Measurements from ENCODE around the gene PDGFD.
"Not testable (repeated sequence)": the region's sequence is repeated elsewhere in the genome, so short reads cannot be mapped to it uniquely, and the experiment has no call there.

PDGFD gene

GRCh38 chr11:104058680-104059079 is 105.3 kb downstream of the PDGFD start:
- DNase-seq (ENCODE audit: low read depth, low spot score): no peak
- no CpG with 5 or more reads among the region's 4 CpGs for WGBS (ENCODE audit: insufficient coverage, insufficient read length)
- no peak overlapping the region for H3K27ac ChIP-seq (ENCODE audit: low read length)
- no peaks in the 10 kb centered on the region for H3K27me3 ChIP-seq (ENCODE audit: control insufficient read depth, insufficient read depth, low read length)
- no peaks in the 10 kb centered on the region for H3K9me3 ChIP-seq (ENCODE audit: control insufficient read depth, insufficient read depth, low read length)
- no peak overlapping the region for H3K4me3 ChIP-seq (ENCODE audit: low read length)
- H3K4me1 ChIP-seq (ENCODE audit: control insufficient read depth, insufficient read depth, low read length): no peaks in the 10 kb centered on the region
- H3K36me3 ChIP-seq (ENCODE audit: control insufficient read depth, insufficient read depth, low read length): no peaks in the 10 kb centered on the region

- H3K4me1 ChIP-seq (ENCODE audit: control insufficient read depth, insufficient read depth, low read length): no peaks in the 10 kb centered on the region
- DNase-seq (ENCODE audit: low read depth, low spot score): no peak
- H3K36me3 ChIP-seq (ENCODE audit: control insufficient read depth, insufficient read depth, low read length): no peaks in the 10 kb centered on the region
- no peak overlapping the region for H3K27ac ChIP-seq (ENCODE audit: low read length)
- whole genome bisulfite sequencing (ENCODE audit: insufficient coverage, insufficient read length): no CpG with 5 or more reads among the region's 5 CpGs
- no peaks in the 10 kb centered on the region for H3K9me3 ChIP-seq (ENCODE audit: control insufficient read depth, insufficient read depth, low read length)
- no peaks in the 10 kb centered on the region for H3K27me3 ChIP-seq (ENCODE audit: control insufficient read depth, insufficient read depth, low read length)
- no peak overlapping the region for H3K4me3 ChIP-seq (ENCODE audit: low read length)
Observed at GRCh38 chr11:104057908-104058307, 106.0 kb downstream of the PDGFD start.

- Histone ChIP-seq H3K27me3 (ENCODE audit: control insufficient read depth, insufficient read depth, low read length) (no peaks in the 10 kb centered on the region), H3K4me3 (ENCODE audit: low read length) (no peak overlapping the region), H3K4me1 (ENCODE audit: control insufficient read depth, insufficient read depth, low read length) (no peaks in the 10 kb centered on the region), H3K36me3 (ENCODE audit: control insufficient read depth, insufficient read depth, low read length) (no peaks in the 10 kb centered on the region), H3K9me3 (ENCODE audit: control insufficient read depth, insufficient read depth, low read length) (no peaks in the 10 kb centered on the region), H3K27ac (ENCODE audit: low read length) (no peak overlapping the region)
- WGBS (ENCODE audit: insufficient coverage, insufficient read length): no CpG with 5 or more reads among the region's 1 CpG
- no peak for DNase-seq (ENCODE audit: low read depth, low spot score)
Observed at GRCh38 chr11:104055596-104055995, 108.4 kb downstream of the PDGFD start.

- H3K4me3 ChIP-seq (ENCODE audit: low read length): no peak overlapping the region
- no peaks in the 10 kb centered on the region for H3K27me3 ChIP-seq (ENCODE audit: control insufficient read depth, insufficient read depth, low read length)
- H3K36me3 ChIP-seq (ENCODE audit: control insufficient read depth, insufficient read depth, low read length): no peaks in the 10 kb centered on the region
- H3K4me1 ChIP-seq (ENCODE audit: control insufficient read depth, insufficient read depth, low read length): no peaks in the 10 kb centered on the region
- DNase-seq (ENCODE audit: low read depth, low spot score): no peak
- no peak overlapping the region for H3K27ac ChIP-seq (ENCODE audit: low read length)
- H3K9me3 ChIP-seq (ENCODE audit: control insufficient read depth, insufficient read depth, low read length): no peaks in the 10 kb centered on the region
- WGBS (ENCODE audit: insufficient coverage, insufficient read length): no CpG with 5 or more reads among the region's 4 CpGs
Observed at GRCh38 chr11:104054911-104055529, 108.9 kb downstream of the PDGFD start.

- WGBS (ENCODE audit: insufficient coverage, insufficient read length): no CpG with 5 or more reads among the region's 5 CpGs
- Histone ChIP-seq H3K36me3 (ENCODE audit: control insufficient read depth, insufficient read depth, low read length) (no peaks in the 10 kb centered on the region), H3K9me3 (ENCODE audit: control insufficient read depth, insufficient read depth, low read length) (no peaks in the 10 kb centered on the region), H3K27me3 (ENCODE audit: control insufficient read depth, insufficient read depth, low read length) (no peaks in the 10 kb centered on the region), H3K4me1 (ENCODE audit: control insufficient read depth, insufficient read depth, low read length) (no peaks in the 10 kb centered on the region), H3K4me3 (ENCODE audit: low read length) (no peak overlapping the region), H3K27ac (ENCODE audit: low read length) (no peak overlapping the region)
- DNase-seq (ENCODE audit: low read depth, low spot score): no peak
Observed at GRCh38 chr11:104053743-104054478, 110.0 kb downstream of the PDGFD start.

- no peak for DNase-seq (ENCODE audit: low read depth, low spot score)
- no peaks in the 10 kb centered on the region for H3K4me1 ChIP-seq (ENCODE audit: control insufficient read depth, insufficient read depth, low read length)
- H3K27me3 ChIP-seq (ENCODE audit: control insufficient read depth, insufficient read depth, low read length): no peaks in the 10 kb centered on the region
- H3K4me3 ChIP-seq (ENCODE audit: low read length): no peak overlapping the region
- no peak overlapping the region for H3K27ac ChIP-seq (ENCODE audit: low read length)
- no peaks in the 10 kb centered on the region for H3K36me3 ChIP-seq (ENCODE audit: control insufficient read depth, insufficient read depth, low read length)
- no CpG with 5 or more reads among the region's 4 CpGs for WGBS (ENCODE audit: insufficient coverage, insufficient read length)
- no peaks in the 10 kb centered on the region for H3K9me3 ChIP-seq (ENCODE audit: control insufficient read depth, insufficient read depth, low read length)
Observed at GRCh38 chr11:104051778-104052177, 112.2 kb downstream of the PDGFD start.

GRCh38 chr11:104049116-104049515 is 114.8 kb downstream of the PDGFD start:
- Histone ChIP-seq H3K4me1 (ENCODE audit: control insufficient read depth, insufficient read depth, low read length) (no peaks in the 10 kb centered on the region), H3K9me3 (ENCODE audit: control insufficient read depth, insufficient read depth, low read length) (no peaks in the 10 kb centered on the region), H3K36me3 (ENCODE audit: control insufficient read depth, insufficient read depth, low read length) (no peaks in the 10 kb centered on the region), H3K4me3 (ENCODE audit: low read length) (no peak overlapping the region), H3K27ac (ENCODE audit: low read length) (no peak overlapping the region), H3K27me3 (ENCODE audit: control insufficient read depth, insufficient read depth, low read length) (no peaks in the 10 kb centered on the region)
- no peak for DNase-seq (ENCODE audit: low read depth, low spot score)
- no CpG with 5 or more reads among the region's 4 CpGs for WGBS (ENCODE audit: insufficient coverage, insufficient read length)

- H3K9me3 ChIP-seq (ENCODE audit: control insufficient read depth, insufficient read depth, low read length); H3K27ac ChIP-seq (ENCODE audit: low read length); H3K4me3 ChIP-seq (ENCODE audit: low read length); H3K36me3 ChIP-seq (ENCODE audit: control insufficient read depth, insufficient read depth, low read length); H3K27me3 ChIP-seq (ENCODE audit: control insufficient read depth, insufficient read depth, low read length); DNase-seq (ENCODE audit: low read depth, low spot score); H3K4me1 ChIP-seq (ENCODE audit: control insufficient read depth, insufficient read depth, low read length): not testable (repeated sequence)
- no CpG with 5 or more reads among the region's 3 CpGs for WGBS (ENCODE audit: insufficient coverage, insufficient read length)
Observed at GRCh38 chr11:104046858-104047257, 117.1 kb downstream of the PDGFD start.

GRCh38 chr11:104046331-104046730 is 117.6 kb downstream of the PDGFD start:
- Histone ChIP-seq H3K4me3 (ENCODE audit: low read length) (no peak overlapping the region), H3K9me3 (ENCODE audit: control insufficient read depth, insufficient read depth, low read length) (no peaks in the 10 kb centered on the region), H3K27me3 (ENCODE audit: control insufficient read depth, insufficient read depth, low read length) (no peaks in the 10 kb centered on the region), H3K4me1 (ENCODE audit: control insufficient read depth, insufficient read depth, low read length) (no peaks in the 10 kb centered on the region), H3K27ac (ENCODE audit: low read length) (no peak overlapping the region), H3K36me3 (ENCODE audit: control insufficient read depth, insufficient read depth, low read length) (no peaks in the 10 kb centered on the region)
- WGBS (ENCODE audit: insufficient coverage, insufficient read length): no CpG with 5 or more reads among the region's 2 CpGs
- no peak for DNase-seq (ENCODE audit: low read depth, low spot score)

- Histone ChIP-seq H3K4me1 (ENCODE audit: control insufficient read depth, insufficient read depth, low read length) (no peaks in the 10 kb centered on the region), H3K9me3 (ENCODE audit: control insufficient read depth, insufficient read depth, low read length) (no peaks in the 10 kb centered on the region), H3K27me3 (ENCODE audit: control insufficient read depth, insufficient read depth, low read length) (no peaks in the 10 kb centered on the region), H3K36me3 (ENCODE audit: control insufficient read depth, insufficient read depth, low read length) (no peaks in the 10 kb centered on the region), H3K27ac (ENCODE audit: low read length) (no peak overlapping the region), H3K4me3 (ENCODE audit: low read length) (no peak overlapping the region)
- WGBS (ENCODE audit: insufficient coverage, insufficient read length): no CpG with 5 or more reads among the region's 6 CpGs
- no peak for DNase-seq (ENCODE audit: low read depth, low spot score)
Observed at GRCh38 chr11:104043678-104044239, 120.2 kb downstream of the PDGFD start.

All from iPS DF 6.9 (cell line).